ENCODE results near the gene SIGLEC14.

DNA sequence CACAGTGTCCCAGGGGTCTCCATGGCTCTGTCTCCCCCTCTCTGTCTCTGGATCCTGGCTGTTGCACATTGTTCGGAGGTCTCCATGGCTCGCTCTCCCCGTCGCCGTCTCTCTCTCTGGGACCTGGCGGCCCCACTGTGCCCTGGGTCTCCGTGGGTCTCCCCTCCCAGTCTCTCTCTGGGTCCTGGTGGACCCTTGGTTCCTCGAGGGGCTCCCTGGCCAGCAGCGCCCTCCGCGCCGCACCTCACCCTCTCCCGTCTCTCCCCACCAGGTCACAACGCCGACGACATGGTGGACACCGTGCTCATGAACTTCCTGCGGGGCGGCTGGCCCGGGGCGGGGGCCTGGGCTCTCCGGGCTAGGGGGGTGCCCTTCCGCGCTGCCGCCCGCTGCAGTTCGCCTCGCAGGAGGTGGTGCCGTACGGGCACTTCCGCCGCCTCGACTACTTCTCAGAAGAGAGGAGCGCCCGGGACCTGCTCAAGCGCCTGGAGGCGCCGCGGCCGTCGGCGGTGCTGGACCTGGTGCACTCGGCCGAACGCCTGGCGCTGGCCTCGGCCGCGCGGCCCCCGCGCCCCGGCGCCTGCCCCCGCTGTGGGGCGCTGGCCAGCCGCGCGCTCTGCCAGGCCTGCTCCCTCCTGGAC, 45.6 kb downstream of the SIGLEC14 start:
- TF ChIP-seq, protein P1, sequence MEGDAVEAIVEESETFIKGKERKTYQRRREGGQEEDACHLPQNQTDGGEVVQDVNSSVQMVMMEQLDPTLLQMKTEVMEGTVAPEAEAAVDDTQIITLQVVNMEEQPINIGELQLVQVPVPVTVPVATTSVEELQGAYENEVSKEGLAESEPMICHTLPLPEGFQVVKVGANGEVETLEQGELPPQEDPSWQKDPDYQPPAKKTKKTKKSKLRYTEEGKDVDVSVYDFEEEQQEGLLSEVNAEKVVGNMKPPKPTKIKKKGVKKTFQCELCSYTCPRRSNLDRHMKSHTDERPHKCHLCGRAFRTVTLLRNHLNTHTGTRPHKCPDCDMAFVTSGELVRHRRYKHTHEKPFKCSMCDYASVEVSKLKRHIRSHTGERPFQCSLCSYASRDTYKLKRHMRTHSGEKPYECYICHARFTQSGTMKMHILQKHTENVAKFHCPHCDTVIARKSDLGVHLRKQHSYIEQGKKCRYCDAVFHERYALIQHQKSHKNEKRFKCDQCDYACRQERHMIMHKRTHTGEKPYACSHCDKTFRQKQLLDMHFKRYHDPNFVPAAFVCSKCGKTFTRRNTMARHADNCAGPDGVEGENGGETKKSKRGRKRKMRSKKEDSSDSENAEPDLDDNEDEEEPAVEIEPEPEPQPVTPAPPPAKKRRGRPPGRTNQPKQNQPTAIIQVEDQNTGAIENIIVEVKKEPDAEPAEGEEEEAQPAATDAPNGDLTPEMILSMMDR (IDR thresholded peaks at IDR 0.05 in 4 of 5, conservative IDR thresholded peaks at IDR 0.05 in 1 of 5), result no peak
- TF ChIP-seq POLR2A (IDR thresholded peaks at IDR 0.05), result no peak
